Measurements from ENCODE around the gene CABCOCO1.

- no peak for TF ChIP-seq CTCF (IDR thresholded peaks at IDR 0.05)
- TF ChIP-seq POLR2A (IDR thresholded peaks at IDR 0.05) = no peak
Measured at GRCh38 chr10:61764486-61764885, 101.8 kb downstream of the CABCOCO1 start.

All from heart left ventricle (tissue), 13 donors.